ENCODE results near the gene PIP4K2A.
"Not testable (repeated sequence)": the region's sequence is repeated elsewhere in the genome, so short reads cannot be mapped to it uniquely, and the experiment has no call there.

Gene PIP4K2A

GRCh38 chr10:22504766-22505165 lies 209.6 kb downstream of the PIP4K2A start:
- no peak for DNase-seq (ENCODE audit: extremely low read depth, insufficient read length)
- H3K27me3 ChIP-seq (replicated peaks; ENCODE audit: control insufficient read depth, insufficient read depth, low read length): no peaks in the 10 kb centered on the region; the same call in 1 of the 2 replicates

GRCh38 chr10:22503315-22504088 lies 210.9 kb downstream of the PIP4K2A start:
- TF ChIP-seq CTCF (IDR thresholded peaks at IDR 0.05; ENCODE audit: insufficient read depth, low read length, poor library complexity, severe bottlenecking): no peak
- Histone ChIP-seq H3K27me3 (replicated peaks; ENCODE audit: control insufficient read depth, insufficient read depth, low read length) (no peaks in the 10 kb centered on the region; the same call in 1 of the 2 replicates), H3K4me3 (replicated peaks; ENCODE audit: low read depth, low read length) (no peak overlapping the region), H3K36me3 (ENCODE audit: control insufficient read depth, insufficient read depth, low read length) (no peaks in the 10 kb centered on the region)
- DNase-seq (ENCODE audit: extremely low read depth, insufficient read length): no peak

More at GRCh38 chr10:22504766-22505165, 209.6 kb downstream of the PIP4K2A start:
- Histone ChIP-seq H3K4me3 (replicated peaks; ENCODE audit: low read depth, low read length) (no peak overlapping the region), H3K36me3 (ENCODE audit: control insufficient read depth, insufficient read depth, low read length) (no peaks in the 10 kb centered on the region)
- TF ChIP-seq CTCF (IDR thresholded peaks at IDR 0.05; ENCODE audit: insufficient read depth, low read length, poor library complexity, severe bottlenecking): no peak

GRCh38 chr10:22501863-22502262 lies 212.5 kb downstream of the PIP4K2A start:
- no peak for DNase-seq (ENCODE audit: extremely low read depth, insufficient read length)
- no peaks in the 10 kb centered on the region for H3K36me3 ChIP-seq (ENCODE audit: control insufficient read depth, insufficient read depth, low read length)
- no peak overlapping the region for H3K4me3 ChIP-seq (replicated peaks; ENCODE audit: low read depth, low read length)
- TF ChIP-seq CTCF (IDR thresholded peaks at IDR 0.05; ENCODE audit: insufficient read depth, low read length, poor library complexity, severe bottlenecking): no peak
- H3K27me3 ChIP-seq (replicated peaks; ENCODE audit: control insufficient read depth, insufficient read depth, low read length): no peaks in the 10 kb centered on the region; the same call in 1 of the 2 replicates

- no peak for TF ChIP-seq CTCF (IDR thresholded peaks at IDR 0.05; ENCODE audit: insufficient read depth, low read length, poor library complexity, severe bottlenecking)
- DNase-seq (ENCODE audit: extremely low read depth, insufficient read length): no peak
- Histone ChIP-seq H3K4me3 (replicated peaks; ENCODE audit: low read depth, low read length) (no peak overlapping the region), H3K27me3 (replicated peaks; ENCODE audit: control insufficient read depth, insufficient read depth, low read length) (no peaks in the 10 kb centered on the region; the same call in 1 of the 2 replicates), H3K36me3 (ENCODE audit: control insufficient read depth, insufficient read depth, low read length) (no peaks in the 10 kb centered on the region)
Observed at GRCh38 chr10:22501413-22501812, 213.0 kb downstream of the PIP4K2A start.

GRCh38 chr10:22500656-22501340 lies 213.6 kb downstream of the PIP4K2A start:
- no peaks in the 10 kb centered on the region for H3K36me3 ChIP-seq (ENCODE audit: control insufficient read depth, insufficient read depth, low read length)
- TF ChIP-seq CTCF (IDR thresholded peaks at IDR 0.05; ENCODE audit: insufficient read depth, low read length, poor library complexity, severe bottlenecking): no peak
- no peaks in the 10 kb centered on the region; the same call in 1 of the 2 replicates for H3K27me3 ChIP-seq (replicated peaks; ENCODE audit: control insufficient read depth, insufficient read depth, low read length)
- H3K4me3 ChIP-seq (replicated peaks; ENCODE audit: low read depth, low read length): no peak overlapping the region
- DNase-seq (ENCODE audit: extremely low read depth, insufficient read length): no peak

- not testable (repeated sequence) for H3K27me3 ChIP-seq (replicated peaks; ENCODE audit: control insufficient read depth, insufficient read depth, low read length); H3K4me3 ChIP-seq (replicated peaks; ENCODE audit: low read depth, low read length); DNase-seq (ENCODE audit: extremely low read depth, insufficient read length); H3K36me3 ChIP-seq (ENCODE audit: control insufficient read depth, insufficient read depth, low read length)
Observed at GRCh38 chr10:22499973-22500372, 214.4 kb downstream of the PIP4K2A start.
